Retinal pigment epithelial cell (primary cell): ENCODE data around the gene ARID1B.

ENCODE experiments used
- DNase-seq: peaks from one replicate; pipeline ENCODE4 v3.0.0-alpha.2; 2010; ENCODE audit warnings: low read depth
- H3K4me3 ChIP-seq: 2 replicates; pipeline ENCODE4 v1.5.1; 2011; ENCODE audit warnings: mild to moderate bottlenecking, low read length, control low read depth, moderate library complexity
- TF ChIP-seq, protein P1 (sequence below): conservative IDR thresholded peaks from 2 replicates; pipeline ENCODE4 v1.5.1; 2011; ENCODE audit warnings: low read depth, low read length, control low read depth, inconsistent platforms

The ARID1B gene

DNA sequence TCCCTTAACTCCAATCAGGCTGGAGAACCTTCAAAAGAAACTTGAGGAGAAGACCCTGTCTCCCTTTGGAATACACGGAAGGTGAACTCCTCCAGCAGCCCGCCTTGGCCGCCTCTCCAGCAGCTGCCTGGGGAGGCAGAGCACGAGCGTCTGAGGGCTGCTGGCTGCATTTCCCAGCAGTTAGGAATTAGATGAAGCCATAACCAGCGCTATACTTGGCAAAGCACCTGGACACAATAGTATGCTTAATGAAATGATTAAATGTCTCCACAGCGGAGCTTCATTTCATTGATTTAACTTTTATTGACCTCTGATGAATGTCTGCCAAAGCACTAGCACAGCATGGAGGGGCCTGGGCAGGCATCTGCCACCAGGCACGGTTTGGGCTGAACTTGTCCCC is 472.6 kb downstream of the ARID1B start:
- TF ChIP-seq, protein P1, sequence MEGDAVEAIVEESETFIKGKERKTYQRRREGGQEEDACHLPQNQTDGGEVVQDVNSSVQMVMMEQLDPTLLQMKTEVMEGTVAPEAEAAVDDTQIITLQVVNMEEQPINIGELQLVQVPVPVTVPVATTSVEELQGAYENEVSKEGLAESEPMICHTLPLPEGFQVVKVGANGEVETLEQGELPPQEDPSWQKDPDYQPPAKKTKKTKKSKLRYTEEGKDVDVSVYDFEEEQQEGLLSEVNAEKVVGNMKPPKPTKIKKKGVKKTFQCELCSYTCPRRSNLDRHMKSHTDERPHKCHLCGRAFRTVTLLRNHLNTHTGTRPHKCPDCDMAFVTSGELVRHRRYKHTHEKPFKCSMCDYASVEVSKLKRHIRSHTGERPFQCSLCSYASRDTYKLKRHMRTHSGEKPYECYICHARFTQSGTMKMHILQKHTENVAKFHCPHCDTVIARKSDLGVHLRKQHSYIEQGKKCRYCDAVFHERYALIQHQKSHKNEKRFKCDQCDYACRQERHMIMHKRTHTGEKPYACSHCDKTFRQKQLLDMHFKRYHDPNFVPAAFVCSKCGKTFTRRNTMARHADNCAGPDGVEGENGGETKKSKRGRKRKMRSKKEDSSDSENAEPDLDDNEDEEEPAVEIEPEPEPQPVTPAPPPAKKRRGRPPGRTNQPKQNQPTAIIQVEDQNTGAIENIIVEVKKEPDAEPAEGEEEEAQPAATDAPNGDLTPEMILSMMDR, result no peak
- no peak overlapping the region for H3K4me3 ChIP-seq
- DNase-seq, result no peak

DNA sequence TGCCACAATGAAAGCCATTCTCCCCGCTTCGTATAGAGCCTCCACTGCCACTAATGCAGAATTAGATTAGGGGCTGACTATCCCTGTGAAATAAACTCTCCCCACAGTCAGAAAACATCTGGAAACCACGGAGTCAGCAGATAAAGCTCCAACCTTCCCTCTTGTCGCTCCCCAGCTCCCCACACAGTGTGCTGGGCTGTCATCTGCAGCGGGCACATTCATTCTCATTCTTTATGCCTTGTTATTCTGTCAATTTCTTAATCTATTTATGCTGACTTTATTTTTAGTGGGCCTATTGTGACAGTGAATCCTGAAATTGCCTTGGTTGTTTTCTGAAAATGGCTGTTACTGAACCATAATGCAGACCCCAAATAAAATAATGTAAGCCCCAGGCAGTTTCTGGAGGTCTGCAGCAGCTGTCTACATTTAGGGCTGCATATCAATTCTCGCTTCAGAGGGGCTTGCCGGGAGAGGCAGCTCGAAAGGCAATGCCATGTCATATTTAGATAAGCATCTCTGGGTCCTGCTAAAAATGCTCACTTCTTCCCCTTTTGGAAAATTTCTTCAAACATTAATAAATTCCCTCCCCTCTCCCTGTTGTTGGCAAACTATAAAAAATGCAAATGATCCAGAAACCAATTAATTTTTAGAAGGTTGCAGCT is 474.5 kb downstream of the ARID1B start:
- TF ChIP-seq, protein P1, result no peak

DNA sequence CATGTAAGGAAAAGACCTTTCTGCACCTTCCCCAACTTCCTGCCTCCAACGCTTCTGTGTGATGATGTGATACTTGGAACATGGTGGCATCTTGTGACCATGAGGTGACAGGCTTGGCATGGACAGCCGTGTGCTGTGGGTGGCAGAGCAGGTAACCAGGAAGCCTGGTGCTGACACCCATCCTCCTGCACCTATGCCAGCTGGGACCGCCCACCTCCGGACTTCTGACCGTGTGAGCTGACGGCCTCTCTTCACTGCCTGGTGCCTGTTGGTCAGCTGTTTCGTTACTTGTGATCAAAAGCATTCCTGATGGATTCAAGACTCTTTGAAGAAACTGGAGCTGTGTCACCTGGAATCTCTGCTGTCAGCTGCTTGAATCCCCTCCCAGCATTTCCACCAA is 475.8 kb downstream of the ARID1B start:
- TF ChIP-seq, protein P1, result no peak
- no peak overlapping the region for H3K4me3 ChIP-seq
- no peak for DNase-seq

More for the DNA sequence above, 474.5 kb downstream of the ARID1B start:
- no peak overlapping the region for H3K4me3 ChIP-seq
- DNase-seq, result no peak

DNA sequence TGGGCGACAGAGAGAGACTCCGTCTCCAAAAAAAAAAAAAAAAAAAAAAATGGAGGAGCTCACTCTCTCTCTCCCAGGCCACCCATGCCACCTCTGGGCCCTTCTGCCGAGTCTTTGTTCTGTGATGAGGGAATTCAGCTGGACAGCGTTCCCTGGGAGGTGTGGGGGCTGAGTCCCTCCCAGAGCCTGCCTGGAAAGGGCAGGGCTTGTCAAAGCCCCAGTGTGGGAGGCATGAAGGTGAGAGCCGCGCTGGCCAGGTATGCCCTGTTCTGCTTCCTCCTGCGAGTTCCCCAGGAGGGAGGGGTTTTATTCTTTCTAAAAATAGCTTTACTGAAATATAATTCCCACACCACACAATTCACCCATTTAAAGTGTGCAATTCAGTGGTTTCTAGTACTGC is 476.5 kb downstream of the ARID1B start:
- DNase-seq, result no peak
- no peak overlapping the region for H3K4me3 ChIP-seq
- TF ChIP-seq, protein P1, result no peak

DNA sequence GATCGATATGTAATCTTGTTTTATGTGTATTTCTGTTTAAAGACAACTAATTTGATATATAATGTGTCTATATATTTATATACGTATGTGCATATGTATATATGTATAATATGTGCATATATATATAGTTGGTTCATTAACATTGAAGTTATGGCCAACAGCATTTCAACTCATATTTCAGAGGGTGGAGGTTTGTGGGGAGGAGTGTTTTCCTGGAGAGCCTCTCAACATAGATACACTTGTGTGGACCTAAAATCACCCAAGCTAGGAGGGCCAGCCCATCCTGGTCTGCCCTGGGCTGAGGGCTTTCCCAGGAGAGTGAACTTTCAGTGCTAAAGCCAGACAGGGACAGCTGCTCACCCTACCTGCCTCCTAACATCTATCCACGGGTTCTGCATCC is 477.4 kb downstream of the ARID1B start:
- no peak for DNase-seq
- TF ChIP-seq, protein P1, result no peak
- H3K4me3 ChIP-seq, result no peak overlapping the region

DNA sequence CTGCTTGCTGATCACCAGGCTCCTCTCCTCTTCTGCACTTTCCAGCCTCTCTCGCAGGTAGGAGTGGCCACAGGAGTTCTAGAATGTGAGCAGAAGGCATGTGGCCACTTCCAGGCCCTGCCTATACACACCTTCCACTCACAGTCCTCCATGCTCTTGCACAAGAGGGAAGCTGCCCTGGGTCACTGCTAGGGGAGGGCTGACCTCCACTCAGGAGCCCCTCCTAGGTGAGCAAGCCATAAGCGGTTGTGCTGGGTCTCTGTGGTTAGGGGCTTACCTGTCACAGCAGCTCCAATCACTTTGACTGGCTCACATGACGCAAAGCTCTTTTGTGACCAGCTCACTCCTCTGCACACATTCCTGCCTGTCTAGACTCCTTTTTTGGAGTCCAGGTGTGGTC is 477.9 kb downstream of the ARID1B start:
- no peak overlapping the region for H3K4me3 ChIP-seq
- TF ChIP-seq, protein P1, result no peak
- DNase-seq, result no peak

DNA sequence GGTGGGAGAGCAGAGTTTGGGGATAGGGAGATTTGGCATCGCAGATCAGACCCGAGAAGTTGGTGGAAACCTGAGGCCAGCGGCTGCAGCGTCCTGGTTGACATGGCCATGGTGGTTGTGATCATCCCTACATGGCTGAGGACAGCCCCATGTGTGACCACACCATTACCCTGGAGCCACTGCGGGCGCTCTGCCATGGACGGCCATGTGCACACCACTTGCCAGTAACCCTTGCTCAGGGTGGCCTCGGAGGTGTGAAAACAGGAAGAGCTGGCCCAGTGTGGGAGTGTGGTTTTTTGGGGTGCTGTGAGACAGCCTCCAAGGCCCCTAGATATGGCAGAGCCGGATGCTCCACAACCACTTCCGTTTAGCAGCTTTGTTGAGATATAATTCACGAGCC is 481.7 kb downstream of the ARID1B start:
- TF ChIP-seq, protein P1, result no peak
- no peak for DNase-seq
- no peak overlapping the region for H3K4me3 ChIP-seq
